K562 (cell line): Measurements from ENCODE around the gene ADAMTS20. TPM values are rescaled to one million over a fixed set of nuclear protein-coding genes. Genes with fewer than 3 reads are reported as not detected.

ENCODE experiments used
- ATAC-seq: fragments of 200-7000 bp; cut with Tn5 transposase; 3 replicates; pipeline ENCODE4 v1.9.1; 2020; ENCODE audit warnings: moderate library complexity
- BruUV-seq: library from RNA; stranded (reverse); fragments of 400-500 nt; replicated peaks from 2 replicates; lab custom pipeline; 2021; lab: Mats Ljungman, UMichigan
- CTCF ChIA-PET: fragments of 300-600 bp; formaldehyde crosslinking; extraction: SDS; loops from one replicate; lab custom pipeline; 2021; ENCODE audit warnings: low intra/inter-chr PET ratio; lab: Yijun Ruan, JAX
- POLR2A ChIA-PET: fragments of 300-600, 350-650 bp; sonication (Branson Sonifier 250); formaldehyde crosslinking; extraction: SDS; loops from one replicate; lab custom pipeline; 2021; ENCODE audit warnings: antibody characterized with exemption, inconsistent platforms; lab: Yijun Ruan, JAX
- DNase-seq, 4 experiments: peaks; one replicate each; pipeline versions ENCODE4 v3.0.0 to v3.0.0-alpha.2; 2011 to 2018; ENCODE audit warnings: low spot score in 3 of 4, mixed read lengths in 3 of 4; ENCODE audit errors: extremely low read depth in 1 of 4
- FAIRE-seq: peaks from 2 replicates; lab custom pipeline; 2011; peaks lifted over from hg19 to GRCh38; lab: Jason Lieb, UNC
- H2AFZ ChIP-seq: 2 replicates; pipeline ENCODE4 v1.6.0; 2011; ENCODE audit warnings: low read depth, low read length, control low read depth, inconsistent platforms
- H3K27ac ChIP-seq: fragments of 200-600 bp; 3 replicates; pipeline ENCODE4 v1.8.0; 2011; ENCODE audit warnings: low read depth, mild to moderate bottlenecking, control low read depth, inconsistent platforms, low read length, moderate library complexity, mixed read lengths; ENCODE audit errors: extremely low read depth
- H3K27me3 ChIP-seq, 2 experiments: fragments of 300-600 bp in 1 of 2; 2 replicates in 1 of 2; 3 replicates in 1 of 2; pipeline versions ENCODE4 v1.6.0 to v1.8.0; 2011; ENCODE audit warnings: inconsistent platforms in 2 of 2, low read length in 2 of 2, mild to moderate bottlenecking in 1 of 2, mixed read lengths in 1 of 2, moderate library complexity in 1 of 2; ENCODE audit not compliant: control insufficient read depth in 2 of 2, insufficient read depth in 2 of 2
- H3K36me3 ChIP-seq: fragments of 300-600 bp; 3 replicates; pipeline ENCODE4 v1.8.0; 2011; ENCODE audit warnings: mild to moderate bottlenecking, low read length, inconsistent platforms; ENCODE audit not compliant: control insufficient read depth, insufficient read depth
- H3K4me1 ChIP-seq, 2 experiments: fragments of 200-600 bp in 1 of 2; replicated peaks in 1 of 2; 2 replicates in 1 of 2; 3 replicates in 1 of 2; pipeline versions ENCODE4 v1.5.1 to v1.8.0; 2011; ENCODE audit warnings: inconsistent platforms in 2 of 2, low read length in 2 of 2, mild to moderate bottlenecking in 1 of 2, mixed read lengths in 1 of 2, moderate library complexity in 1 of 2; ENCODE audit not compliant: control insufficient read depth in 2 of 2, insufficient read depth in 2 of 2
- H3K4me2 ChIP-seq: 2 replicates; pipeline ENCODE4 v1.6.1; 2011; ENCODE audit warnings: low read length, control low read depth, inconsistent platforms, mixed read lengths; ENCODE audit not compliant: insufficient read depth
- H3K4me3 ChIP-seq: fragments of 200-600 bp; sonication (generic), shearing (Covaris generic); 2 replicates; pipeline ENCODE4 v1.5.1; 2016; ENCODE audit warnings: control low read depth, inconsistent platforms
- H3K79me2 ChIP-seq: fragments of 200-600 bp; 3 replicates; pipeline ENCODE4 v1.8.0; 2011; ENCODE audit warnings: low read length, inconsistent platforms; ENCODE audit not compliant: control insufficient read depth, insufficient read depth
- H3K9ac ChIP-seq, 2 experiments: 2 replicates each; pipeline versions ENCODE4 v1.6.0 to v1.6.1; 2011; ENCODE audit warnings: low read depth in 2 of 2, low read length in 2 of 2, control low read depth in 1 of 2, inconsistent platforms in 1 of 2, mild to moderate bottlenecking in 1 of 2, mixed read lengths in 1 of 2; ENCODE audit not compliant: insufficient read depth in 1 of 2
- H3K9me1 ChIP-seq: one replicate; pipeline ENCODE4 v1.6.0; 2011; ENCODE audit warnings: inconsistent platforms, mild to moderate bottlenecking, low read length, moderate library complexity; ENCODE audit not compliant: control insufficient read depth, insufficient read depth
- H3K9me3 ChIP-seq: replicated peaks from 2 replicates; pipeline ENCODE4 v1.5.1; 2011; ENCODE audit warnings: low read depth, low read length, inconsistent platforms; ENCODE audit not compliant: control insufficient read depth, insufficient read depth
- H4K20me1 ChIP-seq: replicated peaks from 2 replicates; pipeline ENCODE4 v1.6.1; 2011; ENCODE audit warnings: low read length, inconsistent platforms, mixed read lengths; ENCODE audit not compliant: control insufficient read depth, insufficient read depth
- BRCA1 ChIP-seq, 2 experiments: fragments of 450-650 bp in 1 of 2; sonication (generic) in 1 of 2; formaldehyde crosslinking in 1 of 2; IDR thresholded peaks; 2 replicates each; pipeline versions ENCODE4 v1.5.0 to v1.6.1; 2017 to 2020; ENCODE audit warnings: mild to moderate bottlenecking in 1 of 2, missing genetic modification reagents in 1 of 2
- CBX3 ChIP-seq, 2 experiments: IDR thresholded peaks; 1 replicate in 1 of 2; 2 replicates in 1 of 2; pipeline ENCODE4 v1.6.1; 2012; ENCODE audit warnings: inconsistent platforms in 2 of 2, low read length in 2 of 2, borderline replicate concordance in 1 of 2, control low read depth in 1 of 2
- DNMT1 ChIP-seq: fragments of 450-650 bp; IDR thresholded peaks from 2 replicates; pipeline ENCODE4 v1.6.1; 2016; ENCODE audit warnings: antibody characterized with exemption, mild to moderate bottlenecking
- E2F3 ChIP-seq: fragments of 250-450 bp; sonication (Bioruptor Pico); IDR thresholded peaks from 2 replicates; pipeline ENCODE4 v1.4.0; 2020; ENCODE audit warnings: mild to moderate bottlenecking
- FOXJ3 ChIP-seq: sonication (generic); formaldehyde crosslinking; IDR thresholded peaks from 2 replicates; pipeline ENCODE4 v1.4.0; 2020; ENCODE audit warnings: mild to moderate bottlenecking, missing genetic modification reagents
- HDAC6 ChIP-seq: IDR thresholded peaks from 2 replicates; pipeline ENCODE4 v1.6.1; 2012; ENCODE audit warnings: low read depth, mild to moderate bottlenecking, control low read depth, inconsistent platforms, low read length, moderate library complexity
- KLF16 ChIP-seq: IDR thresholded peaks from 2 replicates; pipeline ENCODE4 v1.6.1; 2016; ENCODE audit warnings: antibody characterized with exemption
- MTF1 ChIP-seq: fragments of 250-450 bp; sonication (Bioruptor Pico); IDR thresholded peaks from 2 replicates; pipeline ENCODE4 v1.9.0; 2021; ENCODE audit warnings: moderate library complexity, mild to moderate bottlenecking, inconsistent platforms, borderline replicate concordance
- NFATC3 ChIP-seq: fragments of 450-650 bp; IDR thresholded peaks from 2 replicates; pipeline ENCODE4 v1.6.1; 2017; ENCODE audit warnings: mild to moderate bottlenecking
- RFX7 ChIP-seq: fragments of 250-450 bp; sonication (Bioruptor Pico); IDR thresholded peaks from 2 replicates; pipeline ENCODE4 v1.5.1; 2021; ENCODE audit warnings: mild to moderate bottlenecking
- SIX5 ChIP-seq, 2 experiments: IDR thresholded peaks; 2 replicates each; pipeline ENCODE4 v1.6.1; 2011; ENCODE audit warnings: low read length in 2 of 2, borderline replicate concordance in 1 of 2, low read depth in 1 of 2, mild to moderate bottlenecking in 1 of 2, moderate library complexity in 1 of 2; ENCODE audit not compliant: insufficient read depth in 1 of 2
- TCF15 ChIP-seq: fragments of 250-450 bp; sonication (Bioruptor Pico); IDR thresholded peaks from 2 replicates; pipeline ENCODE4 v1.8.0; 2022; ENCODE audit warnings: moderate library complexity, mild to moderate bottlenecking, inconsistent platforms
- VEZF1 ChIP-seq: fragments of 200-800 bp; sonication (Bioruptor generic); IDR thresholded peaks from 2 replicates; pipeline ENCODE4 v1.6.1; 2017; ENCODE audit warnings: missing genetic modification characterization, missing compliant biosample characterization
- ZC3H4 ChIP-seq: sonication (generic); formaldehyde crosslinking; IDR thresholded peaks from 2 replicates; pipeline ENCODE4 v1.9.0; 2021; ENCODE audit warnings: missing genetic modification reagents, borderline replicate concordance
- ZFP30 ChIP-seq: fragments of 250-450 bp; sonication (Bioruptor Pico); IDR thresholded peaks from 2 replicates; pipeline ENCODE4 v1.8.0; 2022; ENCODE audit warnings: moderate library complexity, mild to moderate bottlenecking, inconsistent platforms, borderline replicate concordance
- ZNF239 ChIP-seq: fragments of 250-450 bp; sonication (Bioruptor Pico); IDR thresholded peaks from 2 replicates; pipeline ENCODE4 v1.4.0; 2020; ENCODE audit warnings: mild to moderate bottlenecking
- ZNF395 ChIP-seq: fragments of 200-800 bp; sonication (Bioruptor generic); IDR thresholded peaks from 2 replicates; pipeline ENCODE4 v1.6.1; 2017; ENCODE audit warnings: missing genetic modification characterization, missing compliant biosample characterization
- ZNF79 ChIP-seq: fragments of 250-450 bp; sonication (Bioruptor Pico); IDR thresholded peaks from 2 replicates; pipeline ENCODE4 v1.4.0; 2020; ENCODE audit warnings: low read depth, mild to moderate bottlenecking, moderate library complexity
- in situ Hi-C: fragments of 300-500 bp; cut with MboI; formaldehyde crosslinking; loops from 4 replicates; pipeline ENCODE4 v1.15.0; 2018; ENCODE audit warnings: inconsistent platforms, mixed read lengths
- intact Hi-C: fragments of 100-400 bp; cut with micrococcal nuclease; formaldehyde crosslinking; loops from 2 replicates; pipeline ENCODE4 v1.14.2; 2022
- polyA plus RNA-seq, 8 experiments: library from polyadenylated mRNA; depleted of rRNA in 4 of 8; stranded (reverse) in 5 of 8; unstranded in 3 of 8; fragments of >200 nt; fragmentation: Nextera tagmentation in 2 of 8; fragmentation: Illumina TruSeq in 1 of 8; extraction: Ambion mirVana in 2 of 8; extraction: Trizol in 1 of 8; gene quantifications; 2 replicates each; pipeline versions ENCODE4 v1.2.1 to v1.2.3, GENCODE V29; 2011 to 2014; ENCODE audit warnings: inconsistent platforms in 1 of 8, missing spikeins in 1 of 8
- total RNA-seq, 7 experiments: library from RNA; depleted of rRNA in 6 of 7; stranded (reverse); fragments of >200 nt in 6 of 7; fragmentation: Illumina TruSeq in 2 of 7; extraction: Trizol in 2 of 7; gene quantifications; 2 replicates each; pipeline versions ENCODE4 v1.2.1 to v1.2.3, GENCODE V29; 2011 to 2021; ENCODE audit warnings: low replicate concordance in 1 of 7

Gene ADAMTS20
- total and polyA plus RNA-seq, 9 of the 15 experiments (the other 6 are each of a cell fraction or from before 2014, with no cell fraction given) = 0.01 to 0.84 (median 0.07) TPM; not detected in 2

GRCh38 chr12:43316520-43316919 is 235.5 kb downstream of the ADAMTS20 start (continued):
- TF ChIP-seq BRCA1 (IDR thresholded peaks at IDR 0.05) (no peak), BRCA1 (CRISPR knock-in tag; IDR thresholded peaks at IDR 0.05) (no peak), ZC3H4 (CRISPR knock-in tag) (no peak), SIX5 (IDR thresholded peaks at IDR 0.05; ENCODE audit: borderline replicate concordance in 1 of 2, insufficient read depth in 1 of 2, low read depth in 1 of 2, low read length in 2 of 2) (no peak), E2F3 (CRISPR knock-in tag) (no peak), FOXJ3 (no peak), VEZF1 (no peak), RFX7 (CRISPR knock-in tag) (no peak)

DNA sequence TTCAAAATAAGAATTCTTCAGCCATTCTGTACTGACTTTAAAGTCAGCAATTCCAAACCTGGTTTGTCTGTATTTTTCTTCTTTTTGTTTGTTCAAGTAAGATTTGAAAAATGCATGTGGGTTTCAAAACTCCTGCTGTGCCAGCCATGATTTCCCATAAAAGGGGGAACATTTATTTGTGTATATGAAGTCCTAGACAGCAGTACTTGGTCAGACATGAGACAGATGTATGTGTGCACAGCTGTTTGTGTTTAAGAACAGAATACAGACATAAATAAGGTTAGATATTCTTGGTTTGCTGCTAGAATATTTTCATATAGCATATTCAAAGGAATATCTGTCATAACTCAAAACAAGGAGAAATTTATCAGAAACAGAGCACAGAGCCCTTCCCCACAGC is 236.0 kb downstream of the ADAMTS20 start:
- H3K27ac ChIP-seq = no peak overlapping the region
- H3K36me3 ChIP-seq = no peaks in the 10 kb centered on the region
- DNase-seq (no peak), FAIRE-seq (no peak), ATAC-seq (no peak)
- H3K4me2 ChIP-seq = no peak overlapping the region
- H3K9me3 ChIP-seq = no peaks in the 10 kb centered on the region
- H3K9ac ChIP-seq = no peak overlapping the region
- intact Hi-C loops = no loop called here
- in situ Hi-C loops = no loop called here
- H3K4me3 ChIP-seq = no peak overlapping the region
- no TSS peak for BruUV-seq
- H3K79me2 ChIP-seq = no peaks in the 10 kb centered on the region
- H2AFZ ChIP-seq = no peak overlapping the region
- no peaks in the 10 kb centered on the region for H3K27me3 ChIP-seq
- no peaks in the 10 kb centered on the region for H4K20me1 ChIP-seq
- ChIA-PET CTCF (no interaction called here), POLR2A (no interaction called here)
- no peaks in the 10 kb centered on the region for H3K9me1 ChIP-seq
- no peaks in the 10 kb centered on the region for H3K4me1 ChIP-seq
- TF ChIP-seq CBX3 (IDR thresholded peaks at IDR 0.05; ENCODE audit: borderline replicate concordance in 1 of 2, low read length in 2 of 2) (no peak), DNMT1 (no peak), ZNF395 (no peak), KLF16 (no peak), NFATC3 (no peak), ZNF79 (CRISPR knock-in tag) (no peak), TCF15 (CRISPR knock-in tag) (no peak), ZNF239 (CRISPR knock-in tag) (no peak), MTF1 (CRISPR knock-in tag) (no peak), HDAC6 (no peak), ZFP30 (CRISPR knock-in tag) (no peak)
